Measurements from ENCODE around the gene TSPAN5.

DNA sequence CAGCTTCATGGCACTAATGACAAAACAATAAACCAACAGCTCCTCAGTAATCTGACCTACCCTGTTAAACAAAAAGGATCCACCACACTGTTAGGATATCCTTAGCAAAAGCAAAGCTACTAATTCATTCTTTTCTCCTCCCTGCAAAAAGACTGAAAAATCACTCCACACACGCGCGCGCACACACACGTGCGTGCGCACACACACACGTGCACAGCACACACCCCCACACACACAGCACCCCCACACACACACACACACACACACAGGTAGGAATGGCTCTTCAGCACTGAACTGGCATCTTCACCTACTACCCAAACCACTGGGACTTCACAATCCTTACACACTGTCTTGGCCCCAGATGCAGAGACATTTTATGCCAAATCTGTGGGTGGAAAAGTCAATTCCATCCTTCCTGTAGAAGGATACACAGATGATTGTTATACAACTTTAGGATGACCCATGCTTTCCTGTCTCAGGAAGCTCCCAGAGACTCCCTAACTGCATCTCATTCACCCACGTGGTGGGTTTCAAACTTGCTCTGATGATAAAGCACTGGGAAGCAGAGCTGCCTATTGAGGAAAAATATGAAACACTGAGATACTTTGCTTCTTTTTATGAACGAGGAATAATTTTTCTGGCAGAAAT lies 102.5 kb downstream of the TSPAN5 start:
- TF ChIP-seq, protein P1, sequence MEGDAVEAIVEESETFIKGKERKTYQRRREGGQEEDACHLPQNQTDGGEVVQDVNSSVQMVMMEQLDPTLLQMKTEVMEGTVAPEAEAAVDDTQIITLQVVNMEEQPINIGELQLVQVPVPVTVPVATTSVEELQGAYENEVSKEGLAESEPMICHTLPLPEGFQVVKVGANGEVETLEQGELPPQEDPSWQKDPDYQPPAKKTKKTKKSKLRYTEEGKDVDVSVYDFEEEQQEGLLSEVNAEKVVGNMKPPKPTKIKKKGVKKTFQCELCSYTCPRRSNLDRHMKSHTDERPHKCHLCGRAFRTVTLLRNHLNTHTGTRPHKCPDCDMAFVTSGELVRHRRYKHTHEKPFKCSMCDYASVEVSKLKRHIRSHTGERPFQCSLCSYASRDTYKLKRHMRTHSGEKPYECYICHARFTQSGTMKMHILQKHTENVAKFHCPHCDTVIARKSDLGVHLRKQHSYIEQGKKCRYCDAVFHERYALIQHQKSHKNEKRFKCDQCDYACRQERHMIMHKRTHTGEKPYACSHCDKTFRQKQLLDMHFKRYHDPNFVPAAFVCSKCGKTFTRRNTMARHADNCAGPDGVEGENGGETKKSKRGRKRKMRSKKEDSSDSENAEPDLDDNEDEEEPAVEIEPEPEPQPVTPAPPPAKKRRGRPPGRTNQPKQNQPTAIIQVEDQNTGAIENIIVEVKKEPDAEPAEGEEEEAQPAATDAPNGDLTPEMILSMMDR (tag by site-specific recombination; IDR thresholded peaks at IDR 0.05): no peak
- no peak for TF ChIP-seq ZNF292 (tag by site-specific recombination; IDR thresholded peaks at IDR 0.05; ENCODE audit: borderline replicate concordance, low read depth)
- TF ChIP-seq ZNF221 (tag by site-specific recombination; IDR thresholded peaks at IDR 0.05; ENCODE audit: borderline replicate concordance): no peak
- TF ChIP-seq, protein P2, sequence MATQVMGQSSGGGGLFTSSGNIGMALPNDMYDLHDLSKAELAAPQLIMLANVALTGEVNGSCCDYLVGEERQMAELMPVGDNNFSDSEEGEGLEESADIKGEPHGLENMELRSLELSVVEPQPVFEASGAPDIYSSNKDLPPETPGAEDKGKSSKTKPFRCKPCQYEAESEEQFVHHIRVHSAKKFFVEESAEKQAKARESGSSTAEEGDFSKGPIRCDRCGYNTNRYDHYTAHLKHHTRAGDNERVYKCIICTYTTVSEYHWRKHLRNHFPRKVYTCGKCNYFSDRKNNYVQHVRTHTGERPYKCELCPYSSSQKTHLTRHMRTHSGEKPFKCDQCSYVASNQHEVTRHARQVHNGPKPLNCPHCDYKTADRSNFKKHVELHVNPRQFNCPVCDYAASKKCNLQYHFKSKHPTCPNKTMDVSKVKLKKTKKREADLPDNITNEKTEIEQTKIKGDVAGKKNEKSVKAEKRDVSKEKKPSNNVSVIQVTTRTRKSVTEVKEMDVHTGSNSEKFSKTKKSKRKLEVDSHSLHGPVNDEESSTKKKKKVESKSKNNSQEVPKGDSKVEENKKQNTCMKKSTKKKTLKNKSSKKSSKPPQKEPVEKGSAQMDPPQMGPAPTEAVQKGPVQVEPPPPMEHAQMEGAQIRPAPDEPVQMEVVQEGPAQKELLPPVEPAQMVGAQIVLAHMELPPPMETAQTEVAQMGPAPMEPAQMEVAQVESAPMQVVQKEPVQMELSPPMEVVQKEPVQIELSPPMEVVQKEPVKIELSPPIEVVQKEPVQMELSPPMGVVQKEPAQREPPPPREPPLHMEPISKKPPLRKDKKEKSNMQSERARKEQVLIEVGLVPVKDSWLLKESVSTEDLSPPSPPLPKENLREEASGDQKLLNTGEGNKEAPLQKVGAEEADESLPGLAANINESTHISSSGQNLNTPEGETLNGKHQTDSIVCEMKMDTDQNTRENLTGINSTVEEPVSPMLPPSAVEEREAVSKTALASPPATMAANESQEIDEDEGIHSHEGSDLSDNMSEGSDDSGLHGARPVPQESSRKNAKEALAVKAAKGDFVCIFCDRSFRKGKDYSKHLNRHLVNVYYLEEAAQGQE (tag by site-specific recombination; IDR thresholded peaks at IDR 0.05): no peak
- TF ChIP-seq, protein P3, sequence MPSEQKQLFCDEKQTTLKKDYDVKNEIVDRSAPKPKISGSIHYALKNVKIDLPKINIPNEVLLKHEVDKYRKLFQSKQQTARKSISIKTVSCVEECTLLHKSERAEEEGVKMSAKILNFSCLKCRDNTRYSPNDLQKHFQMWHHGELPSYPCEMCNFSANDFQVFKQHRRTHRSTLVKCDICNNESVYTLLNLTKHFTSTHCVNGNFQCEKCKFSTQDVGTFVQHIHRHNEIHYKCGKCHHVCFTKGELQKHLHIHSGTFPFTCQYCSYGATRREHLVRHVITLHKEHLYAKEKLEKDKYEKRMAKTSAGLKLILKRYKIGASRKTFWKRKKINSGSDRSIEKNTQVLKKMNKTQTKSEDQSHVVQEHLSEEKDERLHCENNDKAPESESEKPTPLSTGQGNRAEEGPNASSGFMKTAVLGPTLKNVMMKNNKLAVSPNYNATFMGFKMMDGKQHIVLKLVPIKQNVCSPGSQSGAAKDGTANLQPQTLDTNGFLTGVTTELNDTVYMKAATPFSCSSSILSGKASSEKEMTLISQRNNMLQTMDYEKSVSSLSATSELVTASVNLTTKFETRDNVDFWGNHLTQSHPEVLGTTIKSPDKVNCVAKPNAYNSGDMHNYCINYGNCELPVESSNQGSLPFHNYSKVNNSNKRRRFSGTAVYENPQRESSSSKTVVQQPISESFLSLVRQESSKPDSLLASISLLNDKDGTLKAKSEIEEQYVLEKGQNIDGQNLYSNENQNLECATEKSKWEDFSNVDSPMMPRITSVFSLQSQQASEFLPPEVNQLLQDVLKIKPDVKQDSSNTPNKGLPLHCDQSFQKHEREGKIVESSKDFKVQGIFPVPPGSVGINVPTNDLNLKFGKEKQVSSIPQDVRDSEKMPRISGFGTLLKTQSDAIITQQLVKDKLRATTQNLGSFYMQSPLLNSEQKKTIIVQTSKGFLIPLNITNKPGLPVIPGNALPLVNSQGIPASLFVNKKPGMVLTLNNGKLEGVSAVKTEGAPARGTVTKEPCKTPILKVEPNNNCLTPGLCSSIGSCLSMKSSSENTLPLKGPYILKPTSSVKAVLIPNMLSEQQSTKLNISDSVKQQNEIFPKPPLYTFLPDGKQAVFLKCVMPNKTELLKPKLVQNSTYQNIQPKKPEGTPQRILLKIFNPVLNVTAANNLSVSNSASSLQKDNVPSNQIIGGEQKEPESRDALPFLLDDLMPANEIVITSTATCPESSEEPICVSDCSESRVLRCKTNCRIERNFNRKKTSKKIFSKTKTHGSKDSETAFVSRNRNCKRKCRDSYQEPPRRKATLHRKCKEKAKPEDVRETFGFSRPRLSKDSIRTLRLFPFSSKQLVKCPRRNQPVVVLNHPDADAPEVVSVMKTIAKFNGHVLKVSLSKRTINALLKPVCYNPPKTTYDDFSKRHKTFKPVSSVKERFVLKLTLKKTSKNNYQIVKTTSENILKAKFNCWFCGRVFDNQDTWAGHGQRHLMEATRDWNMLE (tag by site-specific recombination; conservative IDR thresholded peaks at IDR 0.05; ENCODE audit: low read depth): no peak
- TF ChIP-seq ZNF202 (tag by site-specific recombination; IDR thresholded peaks at IDR 0.05; ENCODE audit: borderline replicate concordance): no peak
- TF ChIP-seq ZNF133 (tag by site-specific recombination; IDR thresholded peaks at IDR 0.05): no peak
- TF ChIP-seq ZBTB26 (tag by site-specific recombination; optimal IDR thresholded peaks at IDR 0.05): no peak

Data from HEK293 (cell line).